Hepatocyte (in vitro differentiated cells): ENCODE data around the gene SLC15A3. TPM values are rescaled to one million over a fixed set of nuclear protein-coding genes. Genes with fewer than 3 reads are reported as not detected.

Experiments
- DNase-seq: peaks from one replicate; pipeline ENCODE4 v3.0.0-alpha.2; 2016; ENCODE audit warnings: low spot score
- H2AFZ ChIP-seq: fragments of 200-600 bp; sonication (generic); 2 replicates; pipeline ENCODE4 v1.6.0; 2016; ENCODE audit warnings: antibody characterized with exemption, mild to moderate bottlenecking
- H3K27ac ChIP-seq: fragments of 200-600 bp; sonication (generic); 2 replicates; pipeline ENCODE4 v1.5.1; 2016; ENCODE audit warnings: mild to moderate bottlenecking
- H3K27me3 ChIP-seq: fragments of 200-600 bp; sonication (generic); 2 replicates; pipeline ENCODE4 v1.6.1; 2016
- H3K36me3 ChIP-seq: fragments of 200-600 bp; sonication (generic); replicated peaks from 2 replicates; pipeline ENCODE4 v1.5.1; 2016; ENCODE audit warnings: low read depth; ENCODE audit not compliant: insufficient read depth
- H3K4me1 ChIP-seq: fragments of 200-600 bp; sonication (generic); 2 replicates; pipeline ENCODE4 v1.5.1; 2016; ENCODE audit warnings: mild to moderate bottlenecking, moderate library complexity; ENCODE audit not compliant: insufficient read depth
- H3K4me2 ChIP-seq: fragments of 200-600 bp; sonication (generic); 2 replicates; pipeline ENCODE4 v1.6.0; 2016
- H3K4me3 ChIP-seq: fragments of 200-600 bp; sonication (generic); 2 replicates; pipeline ENCODE4 v1.5.1; 2016; ENCODE audit warnings: mild to moderate bottlenecking
- H3K79me2 ChIP-seq: fragments of 200-600 bp; sonication (generic); 2 replicates; pipeline ENCODE4 v1.6.0; 2017; ENCODE audit warnings: mild to moderate bottlenecking
- H3K9me2 ChIP-seq: fragments of 200-600 bp; sonication (generic); replicated peaks from 2 replicates; pipeline ENCODE4 v1.6.0; 2017; ENCODE audit warnings: mild to moderate bottlenecking; ENCODE audit not compliant: insufficient read depth
- H3K9me3 ChIP-seq: fragments of 200-600 bp; sonication (generic); 2 replicates; pipeline ENCODE4 v1.5.1; 2016; ENCODE audit warnings: low read depth, mild to moderate bottlenecking
- H4K20me1 ChIP-seq: fragments of 200-600 bp; sonication (generic); 2 replicates; pipeline ENCODE4 v1.6.0; 2016; ENCODE audit warnings: mild to moderate bottlenecking; ENCODE audit not compliant: insufficient read depth, poor library complexity, severe bottlenecking
- EZH2 ChIP-seq: fragments of 200-600 bp; sonication (generic); IDR thresholded peaks from 2 replicates; pipeline ENCODE4 v1.6.1; 2016; ENCODE audit warnings: antibody characterized with exemption, mild to moderate bottlenecking, borderline replicate concordance
- EZH2phosphoT487 ChIP-seq: fragments of 200-600 bp; sonication (generic); IDR thresholded peaks from one replicate; pipeline ENCODE4 v1.6.1; 2018; ENCODE audit warnings: antibody characterized with exemption, mild to moderate bottlenecking, low read depth, moderate library complexity; ENCODE audit not compliant: unreplicated experiment, severe bottlenecking
- WGBS: methylation state at CpG from one replicate; pipeline ENCODE4 v1.1.6; 2016; ENCODE audit warnings: low lambda C conversion rate; ENCODE audit errors: missing lambda C conversion rate; 5-methylcytosine and 5-hydroxymethylcytosine counted together
- polyA plus RNA-seq: library from polyadenylated mRNA; unstranded; fragments of >200 nt; fragmentation: Nextera tagmentation; extraction: Ambion mirVana; gene quantifications from 2 replicates; pipeline ENCODE4 v1.2.1, GENCODE V29; 2016
- total RNA-seq: library from RNA; depleted of rRNA; stranded (reverse); fragments of >200 nt; gene quantifications from 2 replicates; pipeline ENCODE4 v1.2.3, GENCODE V29; 2014
- TF ChIP-seq, protein P1 (sequence below): fragments of 200-600 bp; sonication (generic); IDR thresholded peaks from 2 replicates; pipeline ENCODE4 v1.5.1; 2016; ENCODE audit warnings: antibody characterized with exemption, mild to moderate bottlenecking; ENCODE audit not compliant: poor library complexity

SLC15A3 gene
- total and polyA plus RNA-seq, 2 experiments from 2014 or later, result 0.56 to 3.3 TPM

DNA sequence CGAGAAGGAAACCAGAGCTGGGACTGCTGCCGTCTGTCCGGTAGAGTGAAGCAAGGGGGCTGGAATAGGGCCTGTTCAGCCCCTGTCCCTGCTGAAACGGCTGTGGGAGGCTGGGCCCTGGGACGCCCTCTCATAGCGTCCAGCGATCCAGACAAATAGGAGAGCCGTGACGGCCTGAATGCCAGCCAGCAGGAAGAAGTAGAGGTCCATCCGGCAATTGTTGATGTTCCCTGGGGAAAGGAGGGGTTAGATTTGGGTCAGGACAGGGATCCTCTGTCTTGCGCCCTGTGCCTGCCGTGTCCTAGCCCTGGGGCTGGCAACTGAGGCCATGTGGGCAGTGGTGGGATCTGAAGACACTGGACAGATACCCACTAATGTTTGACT lies 14.8 kb downstream of the SLC15A3 start:
- no peaks in the 10 kb centered on the region for H3K36me3 ChIP-seq
- H3K4me3 ChIP-seq, result no peak overlapping the region
- H2AFZ ChIP-seq, result no peak overlapping the region
- H3K4me1 ChIP-seq, result peaks cover 6% of the 10 kb centered on the region
- H3K9me2 ChIP-seq, result no peaks in the 10 kb centered on the region
- no peaks in the 10 kb centered on the region for H3K9me3 ChIP-seq
- no peaks in the 10 kb centered on the region for H4K20me1 ChIP-seq
- H3K27ac ChIP-seq, result no peak overlapping the region
- H3K27me3 ChIP-seq, result no peaks in the 10 kb centered on the region
- no peak overlapping the region for H3K4me2 ChIP-seq
- H3K79me2 ChIP-seq, result no peaks in the 10 kb centered on the region
- 89% methylated on average over 12 of the region's 12 CpGs for WGBS
- DNase-seq, result no peak
- TF ChIP-seq EZH2 (no peak), EZH2phosphoT487 (no peak)
- TF ChIP-seq, protein P1, sequence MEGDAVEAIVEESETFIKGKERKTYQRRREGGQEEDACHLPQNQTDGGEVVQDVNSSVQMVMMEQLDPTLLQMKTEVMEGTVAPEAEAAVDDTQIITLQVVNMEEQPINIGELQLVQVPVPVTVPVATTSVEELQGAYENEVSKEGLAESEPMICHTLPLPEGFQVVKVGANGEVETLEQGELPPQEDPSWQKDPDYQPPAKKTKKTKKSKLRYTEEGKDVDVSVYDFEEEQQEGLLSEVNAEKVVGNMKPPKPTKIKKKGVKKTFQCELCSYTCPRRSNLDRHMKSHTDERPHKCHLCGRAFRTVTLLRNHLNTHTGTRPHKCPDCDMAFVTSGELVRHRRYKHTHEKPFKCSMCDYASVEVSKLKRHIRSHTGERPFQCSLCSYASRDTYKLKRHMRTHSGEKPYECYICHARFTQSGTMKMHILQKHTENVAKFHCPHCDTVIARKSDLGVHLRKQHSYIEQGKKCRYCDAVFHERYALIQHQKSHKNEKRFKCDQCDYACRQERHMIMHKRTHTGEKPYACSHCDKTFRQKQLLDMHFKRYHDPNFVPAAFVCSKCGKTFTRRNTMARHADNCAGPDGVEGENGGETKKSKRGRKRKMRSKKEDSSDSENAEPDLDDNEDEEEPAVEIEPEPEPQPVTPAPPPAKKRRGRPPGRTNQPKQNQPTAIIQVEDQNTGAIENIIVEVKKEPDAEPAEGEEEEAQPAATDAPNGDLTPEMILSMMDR, result no peak

DNA sequence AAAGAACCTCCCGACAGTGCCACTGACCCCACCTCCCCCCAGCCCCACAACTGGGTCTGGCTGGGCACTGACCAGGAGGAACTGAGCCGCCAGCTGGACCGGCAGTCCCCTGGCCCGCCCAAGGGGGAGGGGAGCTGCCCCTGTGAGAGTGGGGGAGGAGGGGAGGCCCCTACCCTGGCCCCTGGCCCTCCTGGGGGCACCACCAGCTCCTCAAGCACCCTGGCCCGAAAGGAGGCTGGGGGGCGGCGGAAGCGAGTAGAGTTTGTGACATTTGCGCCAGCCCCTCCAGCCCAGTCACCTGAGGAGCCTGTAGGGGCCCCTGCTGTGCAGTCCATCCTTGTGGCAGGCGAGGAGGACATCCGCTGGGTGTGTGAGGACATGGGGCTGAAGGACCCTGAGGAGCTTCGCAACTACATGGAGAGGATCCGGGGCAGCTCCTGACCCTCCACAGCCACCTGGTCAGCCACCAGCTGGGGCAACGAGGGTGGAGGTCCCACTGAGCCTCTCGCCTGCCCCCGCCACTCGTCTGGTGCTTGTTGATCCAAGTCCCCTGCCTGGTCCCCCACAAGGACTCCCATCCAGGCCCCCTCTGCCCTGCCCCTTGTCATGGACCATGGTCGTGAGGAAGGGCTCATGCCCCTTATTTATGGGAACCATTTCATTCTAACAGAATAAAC lies 15.4 kb downstream of the SLC15A3 start:
- Histone ChIP-seq H3K27ac (no peak overlapping the region), H3K36me3 (no peaks in the 10 kb centered on the region)
- TF ChIP-seq EZH2, result no peak
- TF ChIP-seq, protein P1, result no peak
- TF ChIP-seq EZH2phosphoT487, result no peak

DNA sequence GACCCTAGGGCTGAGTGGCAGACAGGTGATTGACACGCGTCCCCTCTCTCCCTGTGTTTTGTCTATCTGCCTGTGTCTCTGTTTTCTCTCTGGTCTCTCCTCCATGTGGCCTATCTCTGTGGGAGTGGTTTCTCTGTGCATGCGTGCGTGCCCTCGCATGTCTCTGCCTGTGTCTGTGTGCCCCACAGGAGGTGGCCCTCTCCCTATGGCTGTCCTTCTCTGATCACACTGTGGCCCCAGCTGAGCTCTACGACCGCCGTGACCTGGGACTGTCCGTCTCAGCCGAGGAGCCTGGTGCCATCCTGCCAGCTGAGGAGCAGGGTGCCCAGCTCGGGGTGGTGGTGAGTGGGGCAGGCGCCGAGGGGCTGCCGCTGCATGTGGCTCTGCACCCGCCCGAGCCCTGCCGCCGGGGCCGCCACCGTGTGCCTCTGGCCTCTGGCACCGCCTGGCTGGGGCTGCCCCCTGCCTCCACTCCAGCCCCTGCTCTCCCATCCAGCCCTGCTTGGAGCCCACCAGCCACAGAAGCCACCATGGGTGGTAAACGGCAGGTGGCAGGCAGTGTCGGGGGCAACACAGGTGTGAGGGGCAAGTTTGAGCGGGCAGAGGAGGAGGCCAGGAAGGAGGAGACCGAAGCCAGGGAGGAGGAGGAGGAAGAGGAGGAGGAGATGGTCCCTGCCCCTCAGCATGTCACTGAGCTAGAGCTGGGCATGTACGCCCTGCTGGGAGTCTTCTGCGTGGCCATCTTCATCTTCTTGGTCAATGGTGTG lies 16.1 kb downstream of the SLC15A3 start:
- H3K27me3 ChIP-seq, result no peaks in the 10 kb centered on the region
- peaks cover 6% of the 10 kb centered on the region for H3K4me1 ChIP-seq
- no peaks in the 10 kb centered on the region for H3K36me3 ChIP-seq
- no peak overlapping the region for H2AFZ ChIP-seq
- no peaks in the 10 kb centered on the region for H4K20me1 ChIP-seq
- WGBS, result 95% methylated on average over 25 of the region's 27 CpGs
- no peaks in the 10 kb centered on the region for H3K79me2 ChIP-seq
- TF ChIP-seq, protein P1, result no peak
- no peak for TF ChIP-seq EZH2phosphoT487
- TF ChIP-seq EZH2, result no peak
- H3K27ac ChIP-seq, result no peak overlapping the region
- H3K4me2 ChIP-seq, result no peak overlapping the region
- no peaks in the 10 kb centered on the region for H3K9me2 ChIP-seq
- H3K9me3 ChIP-seq, result no peaks in the 10 kb centered on the region
- H3K4me3 ChIP-seq, result no peak overlapping the region
- DNase-seq, result no peak

More for the DNA sequence above, 15.4 kb downstream of the SLC15A3 start:
- no peaks in the 10 kb centered on the region for H3K79me2 ChIP-seq
- WGBS, result 95% methylated on average over 15 of the region's 18 CpGs
- no peak overlapping the region for H3K4me3 ChIP-seq
- peaks cover 6% of the 10 kb centered on the region for H3K4me1 ChIP-seq
- H3K4me2 ChIP-seq, result no peak overlapping the region
- H3K9me2 ChIP-seq, result no peaks in the 10 kb centered on the region
- H3K27me3 ChIP-seq, result no peaks in the 10 kb centered on the region
- DNase-seq, result no peak
- H3K9me3 ChIP-seq, result no peaks in the 10 kb centered on the region
- no peaks in the 10 kb centered on the region for H4K20me1 ChIP-seq
- H2AFZ ChIP-seq, result no peak overlapping the region
